Caco-2 (cell line): ENCODE results near the gene DENND4B. TPM values are rescaled to one million over a fixed set of nuclear protein-coding genes. Genes with fewer than 3 reads are reported as not detected.

Experiments used
- BruUV-seq: library from RNA; stranded (reverse); fragments of 400-500 nt; replicated peaks from 2 replicates; lab custom pipeline; 2021; lab: Mats Ljungman, UMichigan
- CTCF ChIA-PET: fragments of 300-600 bp; sonication (Branson Sonifier 250); formaldehyde crosslinking; loops from one replicate; lab custom pipeline; 2022; ENCODE audit warnings: antibody characterized with exemption; lab: Charles Lee
- POLR2A ChIA-PET: fragments of 300-600 bp; sonication (Branson Sonifier 250); formaldehyde crosslinking; loops from one replicate; lab custom pipeline; 2022; ENCODE audit warnings: antibody characterized with exemption; lab: Charles Lee
- DNase-seq, 2 experiments: peaks; one replicate each; pipeline versions ENCODE4 v3.0.0 to v3.0.0-alpha.2; 2020 to 2022
- H3K27me3 ChIP-seq: replicated peaks from 2 replicates; pipeline ENCODE4 v1.6.0; 2011; ENCODE audit warnings: low read length; ENCODE audit not compliant: control insufficient read depth, insufficient read depth
- H3K36me3 ChIP-seq: 2 replicates; pipeline ENCODE4 v1.5.1; 2011; ENCODE audit warnings: low read length; ENCODE audit not compliant: control insufficient read depth, insufficient read depth
- H3K4me1 ChIP-seq: fragments of 250-450 bp; sonication (Bioruptor Pico); 2 replicates; pipeline ENCODE4 v1.5.1; 2020; ENCODE audit warnings: mild to moderate bottlenecking
- H3K4me3 ChIP-seq: 2 replicates; pipeline ENCODE4 v1.5.1; 2011; ENCODE audit warnings: low read depth, mild to moderate bottlenecking, control low read depth, low read length
- H3K9me3 ChIP-seq: fragments of 250-450 bp; sonication (Bioruptor Pico); 2 replicates; pipeline ENCODE4 v1.5.1; 2020; ENCODE audit warnings: mild to moderate bottlenecking, moderate library complexity
- H3K27ac Mint-ChIP-seq: one replicate; pipeline ENCODE4 v1.8.0; 2022; ENCODE audit warnings: mixed read lengths; ENCODE audit not compliant: unreplicated experiment
- H3K27me3 Mint-ChIP-seq: one replicate; pipeline ENCODE4 v1.8.0; 2022; ENCODE audit warnings: mixed read lengths; ENCODE audit not compliant: insufficient read depth, unreplicated experiment
- H3K36me3 Mint-ChIP-seq: one replicate; pipeline ENCODE4 v1.8.0; 2022; ENCODE audit warnings: mild to moderate bottlenecking, mixed read lengths; ENCODE audit not compliant: insufficient read depth, unreplicated experiment
- H3K4me1 Mint-ChIP-seq: one replicate; pipeline ENCODE4 v1.8.0; 2022; ENCODE audit warnings: low read depth, mixed read lengths; ENCODE audit not compliant: unreplicated experiment
- H3K4me3 Mint-ChIP-seq: one replicate; pipeline ENCODE4 v1.8.0; 2022; ENCODE audit warnings: mild to moderate bottlenecking, moderate library complexity, mixed read lengths; ENCODE audit not compliant: unreplicated experiment
- H3K9me3 Mint-ChIP-seq: one replicate; pipeline ENCODE4 v1.8.0; 2022; ENCODE audit warnings: mixed read lengths; ENCODE audit not compliant: unreplicated experiment
- intact Hi-C: fragments of 100-400 bp; cut with micrococcal nuclease; formaldehyde crosslinking; loops from one replicate; pipeline ENCODE4 v1.10.0; 2022; ENCODE audit not compliant: unreplicated experiment
- total RNA-seq: library from RNA; stranded (reverse); gene quantifications from 2 replicates; pipeline ENCODE4 v1.2.3, GENCODE V29; 2022
- TF ChIP-seq, protein P1 (sequence below), 2 experiments: fragments of 200-600 bp in 1 of 2; IDR thresholded peaks; 1 replicate in 1 of 2; 2 replicates in 1 of 2; pipeline versions ENCODE4 v1.5.1 to v1.8.0; 2011 to 2022; ENCODE audit warnings: antibody characterized with exemption in 1 of 2, control low read depth in 1 of 2, inconsistent platforms in 1 of 2, low read depth in 1 of 2, low read length in 1 of 2, mild to moderate bottlenecking in 1 of 2, moderate library complexity in 1 of 2; ENCODE audit not compliant: insufficient read depth in 1 of 2, severe bottlenecking in 1 of 2, unreplicated experiment in 1 of 2

The DENND4B gene
- total RNA-seq, 1 experiment from 2014 or later: 79.0 TPM

GRCh38 chr1:153970346-153970745 lies 23.8 kb upstream of the DENND4B start:
- Mint-ChIP-seq H3K4me3 (no peak overlapping the region), H3K36me3 (peaks cover 48% of the 10 kb centered on the region), H3K9me3 (no peaks in the 10 kb centered on the region), H3K27ac (no peak overlapping the region), H3K4me1 (peaks cover 7% of the 10 kb centered on the region), H3K27me3 (no peaks in the 10 kb centered on the region)
- TF ChIP-seq, protein P1, sequence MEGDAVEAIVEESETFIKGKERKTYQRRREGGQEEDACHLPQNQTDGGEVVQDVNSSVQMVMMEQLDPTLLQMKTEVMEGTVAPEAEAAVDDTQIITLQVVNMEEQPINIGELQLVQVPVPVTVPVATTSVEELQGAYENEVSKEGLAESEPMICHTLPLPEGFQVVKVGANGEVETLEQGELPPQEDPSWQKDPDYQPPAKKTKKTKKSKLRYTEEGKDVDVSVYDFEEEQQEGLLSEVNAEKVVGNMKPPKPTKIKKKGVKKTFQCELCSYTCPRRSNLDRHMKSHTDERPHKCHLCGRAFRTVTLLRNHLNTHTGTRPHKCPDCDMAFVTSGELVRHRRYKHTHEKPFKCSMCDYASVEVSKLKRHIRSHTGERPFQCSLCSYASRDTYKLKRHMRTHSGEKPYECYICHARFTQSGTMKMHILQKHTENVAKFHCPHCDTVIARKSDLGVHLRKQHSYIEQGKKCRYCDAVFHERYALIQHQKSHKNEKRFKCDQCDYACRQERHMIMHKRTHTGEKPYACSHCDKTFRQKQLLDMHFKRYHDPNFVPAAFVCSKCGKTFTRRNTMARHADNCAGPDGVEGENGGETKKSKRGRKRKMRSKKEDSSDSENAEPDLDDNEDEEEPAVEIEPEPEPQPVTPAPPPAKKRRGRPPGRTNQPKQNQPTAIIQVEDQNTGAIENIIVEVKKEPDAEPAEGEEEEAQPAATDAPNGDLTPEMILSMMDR (IDR thresholded peaks at IDR 0.05; ENCODE audit: insufficient read depth in 1 of 2, low read depth in 1 of 2, low read length in 1 of 2, severe bottlenecking in 1 of 2, unreplicated experiment in 1 of 2): no peak
- DNase-seq: no peak
- Histone ChIP-seq H3K4me3 (no peak overlapping the region), H3K9me3 (no peaks in the 10 kb centered on the region), H3K27me3 (no peaks in the 10 kb centered on the region), H3K36me3 (no peaks in the 10 kb centered on the region), H3K4me1 (peaks cover 9% of the 10 kb centered on the region; the same call in 1 of the 2 replicates)
- intact Hi-C loops: no loop called here
- BruUV-seq: no TSS peak
- ChIA-PET CTCF (no interaction called here), POLR2A (no interaction called here)

DNA sequence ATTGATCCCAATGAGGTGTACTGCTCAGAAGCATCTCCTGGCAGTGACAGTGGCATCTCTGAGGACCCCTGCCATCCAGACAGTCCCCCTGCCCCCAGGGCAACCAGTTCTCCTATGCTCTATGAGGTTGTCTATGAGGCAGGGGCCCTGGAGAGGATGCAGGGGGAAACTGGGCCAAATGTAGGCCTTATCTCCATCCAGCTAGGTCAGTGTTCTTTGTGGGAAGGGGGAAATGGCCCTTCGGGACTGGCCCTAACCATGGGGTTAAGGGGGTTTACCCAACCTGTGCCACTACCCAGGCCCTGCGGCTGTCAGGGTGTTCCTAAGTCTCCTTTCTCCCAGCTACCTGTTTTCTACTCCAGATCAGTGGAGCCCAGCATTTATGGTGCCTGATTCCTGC lies 22.5 kb upstream of the DENND4B start:
- BruUV-seq: no TSS peak
- H3K27me3 ChIP-seq: no peaks in the 10 kb centered on the region
- H3K36me3 ChIP-seq: no peaks in the 10 kb centered on the region
- H3K36me3 Mint-ChIP-seq: peaks cover 42% of the 10 kb centered on the region
- no peak overlapping the region for H3K27ac Mint-ChIP-seq
- peaks cover 9% of the 10 kb centered on the region; the same call in 1 of the 2 replicates for H3K4me1 ChIP-seq
- intact Hi-C loops: no loop called here
- TF ChIP-seq, protein P1 (IDR thresholded peaks at IDR 0.05; ENCODE audit: insufficient read depth in 1 of 2, low read depth in 1 of 2, low read length in 1 of 2, severe bottlenecking in 1 of 2, unreplicated experiment in 1 of 2): no peak
- no peaks in the 10 kb centered on the region for H3K9me3 Mint-ChIP-seq
- ChIA-PET CTCF (no interaction called here), POLR2A (no interaction called here)
- peaks cover 9% of the 10 kb centered on the region for H3K4me1 Mint-ChIP-seq
- peak overlapping the region; percentile 81 for H3K4me3 Mint-ChIP-seq
- no peaks in the 10 kb centered on the region for H3K27me3 Mint-ChIP-seq
- DNase-seq: no peak
- no peaks in the 10 kb centered on the region for H3K9me3 ChIP-seq
- H3K4me3 ChIP-seq: no peak overlapping the region; the same call in 1 of the 2 replicates

GRCh38 chr1:153968408-153968807 lies 21.9 kb upstream of the DENND4B start:
- peaks cover 43% of the 10 kb centered on the region for H3K36me3 Mint-ChIP-seq
- TF ChIP-seq, protein P1 (IDR thresholded peaks at IDR 0.05; ENCODE audit: insufficient read depth in 1 of 2, low read depth in 1 of 2, low read length in 1 of 2, severe bottlenecking in 1 of 2, unreplicated experiment in 1 of 2): no peak

More at GRCh38 chr1:153968408-153968807, 21.9 kb upstream of the DENND4B start:
- H3K27me3 Mint-ChIP-seq: no peaks in the 10 kb centered on the region
- ChIA-PET CTCF (interaction anchor here (1.6 kb wide), 3 partner anchors 22 to 193 kb away, joined by 3 to 9 read pairs (median 6); partner anchors contain the start of genes RPS27 and SLC27A3), POLR2A (no interaction called here)
- no peak for DNase-seq
- H3K36me3 ChIP-seq: no peaks in the 10 kb centered on the region
- H3K4me3 Mint-ChIP-seq: peak overlapping the region; percentile 81
- BruUV-seq: no TSS peak
- H3K4me1 Mint-ChIP-seq: peaks cover 9% of the 10 kb centered on the region
- H3K4me1 ChIP-seq: peaks cover 9% of the 10 kb centered on the region; the same call in 1 of the 2 replicates
- no peaks in the 10 kb centered on the region for H3K9me3 ChIP-seq
- H3K9me3 Mint-ChIP-seq: no peaks in the 10 kb centered on the region
- intact Hi-C loops: no loop called here
- peak overlapping the region; percentile 47 for H3K4me3 ChIP-seq
- peak overlapping the region; percentile 99 for H3K27ac Mint-ChIP-seq
- H3K27me3 ChIP-seq: no peaks in the 10 kb centered on the region
